Measurements from ENCODE around the gene MAP4K4.

MAP4K4 gene

DNA sequence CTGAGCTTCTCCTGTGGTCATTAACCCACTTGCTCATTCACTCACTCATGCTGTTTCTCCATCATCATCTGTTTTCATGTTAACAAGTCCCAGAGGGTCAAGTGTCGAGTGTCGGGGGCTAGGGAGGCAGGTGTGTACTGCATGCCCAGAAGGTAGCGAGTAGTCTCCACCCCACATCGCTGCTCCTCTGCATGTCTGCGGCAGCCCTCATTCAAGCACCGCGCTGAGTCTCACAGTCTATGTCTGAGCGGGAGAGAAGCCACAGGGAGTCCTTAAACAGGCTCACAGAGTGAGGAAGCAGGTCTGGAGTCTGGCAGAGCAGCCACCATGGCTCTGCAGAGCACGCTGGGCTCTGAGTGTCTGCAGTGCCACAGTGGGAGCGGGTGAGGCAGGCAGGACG, 172.9 kb downstream of the MAP4K4 start:
- no peak for DNase-seq (ENCODE audit: low read depth, low spot score)

- no peak for DNase-seq (ENCODE audit: low read depth, low spot score)
Observed at GRCh38 chr2:101871480-101871879, 174.0 kb downstream of the MAP4K4 start.

GRCh38 chr2:101872480-101872879, 175.0 kb downstream of the MAP4K4 start:
- DNase-seq (ENCODE audit: low read depth, low spot score), result no peak

GRCh38 chr2:101873543-101873942, 176.0 kb downstream of the MAP4K4 start:
- no peak for DNase-seq (ENCODE audit: low read depth, low spot score)

GRCh38 chr2:101874069-101874468, 176.6 kb downstream of the MAP4K4 start:
- DNase-seq (ENCODE audit: low read depth, low spot score), result no peak

- DNase-seq (ENCODE audit: low read depth, low spot score), result no peak
Observed at GRCh38 chr2:101879466-101879865, 182.0 kb downstream of the MAP4K4 start.

GRCh38 chr2:101881131-101881530, 183.6 kb downstream of the MAP4K4 start:
- DNase-seq (ENCODE audit: low read depth, low spot score), result no peak

DNA sequence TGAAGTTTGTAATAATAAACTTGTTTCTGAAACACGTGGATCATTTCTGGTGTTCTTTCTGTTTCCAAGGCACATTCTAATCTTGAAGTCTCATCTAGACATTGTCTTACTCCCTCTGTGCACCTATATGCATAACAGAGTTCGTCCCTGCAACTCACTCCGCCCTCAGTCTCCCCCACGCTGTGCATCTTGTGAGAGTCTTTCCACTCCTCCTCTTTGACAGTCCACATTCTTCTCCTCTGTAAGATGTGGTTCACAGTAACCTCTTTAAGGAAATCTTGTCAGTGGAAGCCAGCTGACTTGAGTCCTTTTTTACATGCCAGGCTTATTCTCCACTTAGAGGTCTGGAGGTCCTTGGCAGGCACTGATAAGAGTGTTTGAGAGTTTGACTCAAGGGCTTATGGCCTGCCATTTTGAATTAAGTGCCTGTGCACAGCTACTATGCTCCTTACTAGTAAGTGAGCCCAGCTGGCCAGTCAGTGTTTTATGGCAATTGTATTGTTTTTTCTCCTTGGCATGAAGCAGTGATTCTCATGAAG, 185.3 kb downstream of the MAP4K4 start:
- DNase-seq (ENCODE audit: low read depth, low spot score), result no peak

DNA sequence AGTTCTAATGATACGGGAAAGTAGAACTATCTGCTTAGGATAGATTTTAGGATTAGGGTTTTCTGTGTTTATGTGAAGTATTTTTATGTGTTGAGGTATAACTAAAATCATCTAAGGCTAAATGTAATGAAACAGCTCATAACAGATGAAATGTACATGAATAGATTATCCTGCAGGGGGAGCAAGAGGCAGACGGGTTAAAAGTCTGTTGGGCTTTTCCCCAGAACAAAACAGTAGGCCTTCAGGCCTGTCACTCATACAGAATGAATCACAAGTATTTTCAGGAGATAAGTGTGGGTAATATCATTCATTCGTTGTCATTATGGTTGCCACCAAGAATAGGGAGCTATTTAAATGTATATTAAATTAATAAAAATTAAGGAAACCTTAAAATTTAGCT, 186.4 kb downstream of the MAP4K4 start:
- no peak for DNase-seq (ENCODE audit: low read depth, low spot score)

- DNase-seq (ENCODE audit: low read depth, low spot score), result no peak
Observed at GRCh38 chr2:101884423-101884822, 186.9 kb downstream of the MAP4K4 start.

DNA sequence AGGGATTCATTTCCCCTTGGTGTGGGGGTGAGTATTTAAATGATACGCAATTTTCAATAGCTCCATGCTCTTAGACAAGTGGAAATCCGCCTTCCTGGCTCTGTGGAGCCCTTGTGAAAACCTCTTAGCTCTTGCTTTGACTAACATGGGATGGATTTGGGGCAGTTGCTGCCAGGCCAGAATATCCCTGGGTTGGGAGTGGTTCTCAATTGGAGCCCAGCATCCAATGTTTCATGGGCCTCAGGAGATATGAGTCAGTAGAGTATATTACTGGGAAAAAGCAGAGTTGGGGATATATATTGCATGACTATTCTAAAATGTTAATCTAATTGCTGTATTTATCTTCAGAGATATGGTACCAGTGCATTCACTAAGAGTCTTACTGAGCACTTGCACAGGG, 189.8 kb downstream of the MAP4K4 start:
- no peak for DNase-seq (ENCODE audit: low read depth, low spot score)

DNA sequence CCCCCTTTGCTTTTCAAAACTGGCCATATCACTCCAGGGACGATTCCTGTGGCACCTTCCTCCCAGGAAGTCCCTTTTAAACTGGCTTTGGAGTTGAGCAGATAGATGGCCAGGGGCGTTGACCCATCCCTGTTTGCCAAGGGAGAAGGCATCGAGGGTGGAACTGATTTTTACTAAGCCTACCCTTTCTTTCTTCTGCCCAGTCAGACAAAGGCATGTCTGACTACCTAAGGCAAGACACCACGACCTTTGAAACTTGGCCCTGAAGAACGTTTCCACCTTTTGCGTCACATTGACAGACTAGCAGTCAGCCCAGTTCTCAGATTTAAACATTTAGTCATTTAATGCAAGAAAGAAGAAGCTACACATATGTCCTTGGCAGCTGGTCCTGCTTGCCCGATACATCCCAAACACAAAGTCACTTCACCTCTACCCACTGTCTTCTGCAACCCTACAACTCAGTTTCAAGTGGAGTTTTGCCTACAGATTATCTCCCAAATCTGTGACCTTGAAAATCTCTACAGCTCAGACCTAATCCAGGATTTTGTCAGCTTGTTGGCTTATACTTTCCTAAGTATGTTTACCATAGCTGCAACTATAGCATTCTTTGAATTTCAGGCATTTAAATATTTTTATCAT, 192.1 kb downstream of the MAP4K4 start:
- no peak for DNase-seq (ENCODE audit: low read depth, low spot score)

DNA sequence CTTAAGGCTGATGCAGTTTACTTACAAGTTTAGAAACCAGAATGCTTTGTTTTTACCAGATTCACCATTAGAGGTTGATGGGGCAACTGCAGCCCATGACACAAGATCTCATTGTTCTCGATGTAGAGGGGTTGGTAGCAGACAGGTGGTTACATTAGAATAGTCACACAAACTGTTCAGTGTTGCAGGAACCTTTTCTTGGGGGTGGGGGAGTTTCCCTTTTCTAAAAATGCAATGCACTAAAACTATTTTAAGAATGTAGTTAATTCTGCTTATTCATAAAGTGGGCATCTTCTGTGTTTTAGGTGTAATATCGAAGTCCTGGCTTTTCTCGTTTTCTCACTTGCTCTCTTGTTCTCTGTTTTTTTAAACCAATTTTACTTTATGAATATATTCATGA, 194.9 kb downstream of the MAP4K4 start:
- DNase-seq (ENCODE audit: low read depth, low spot score), result no peak

DNA sequence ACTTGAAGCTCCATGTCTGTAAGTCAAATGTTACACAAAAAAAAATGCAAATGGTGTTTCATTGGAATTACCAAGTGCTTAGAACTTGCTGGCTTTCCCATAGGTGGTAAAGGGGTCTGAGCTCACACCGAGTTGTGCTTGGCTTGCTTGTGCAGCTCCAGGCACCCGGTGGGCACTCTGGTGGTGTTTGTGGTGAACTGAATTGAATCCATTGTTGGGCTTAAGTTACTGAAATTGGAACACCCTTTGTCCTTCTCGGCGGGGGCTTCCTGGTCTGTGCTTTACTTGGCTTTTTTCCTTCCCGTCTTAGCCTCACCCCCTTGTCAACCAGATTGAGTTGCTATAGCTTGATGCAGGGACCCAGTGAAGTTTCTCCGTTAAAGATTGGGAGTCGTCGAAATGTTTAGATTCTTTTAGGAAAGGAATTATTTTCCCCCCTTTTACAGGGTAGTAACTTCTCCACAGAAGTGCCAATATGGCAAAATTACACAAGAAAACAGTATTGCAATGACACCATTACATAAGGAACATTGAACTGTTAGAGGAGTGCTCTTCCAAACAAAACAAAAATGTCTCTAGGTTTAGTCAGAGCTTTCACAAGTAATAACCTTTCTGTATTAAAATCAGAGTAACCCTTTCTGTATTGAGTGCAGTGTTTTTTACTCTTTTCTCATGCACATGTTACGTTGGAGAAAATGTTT, 196.3 kb downstream of the MAP4K4 start:
- no peak for DNase-seq (ENCODE audit: low read depth, low spot score)

GRCh38 chr2:101895039-101895438, 197.5 kb downstream of the MAP4K4 start:
- no peak for DNase-seq (ENCODE audit: low read depth, low spot score)

DNA sequence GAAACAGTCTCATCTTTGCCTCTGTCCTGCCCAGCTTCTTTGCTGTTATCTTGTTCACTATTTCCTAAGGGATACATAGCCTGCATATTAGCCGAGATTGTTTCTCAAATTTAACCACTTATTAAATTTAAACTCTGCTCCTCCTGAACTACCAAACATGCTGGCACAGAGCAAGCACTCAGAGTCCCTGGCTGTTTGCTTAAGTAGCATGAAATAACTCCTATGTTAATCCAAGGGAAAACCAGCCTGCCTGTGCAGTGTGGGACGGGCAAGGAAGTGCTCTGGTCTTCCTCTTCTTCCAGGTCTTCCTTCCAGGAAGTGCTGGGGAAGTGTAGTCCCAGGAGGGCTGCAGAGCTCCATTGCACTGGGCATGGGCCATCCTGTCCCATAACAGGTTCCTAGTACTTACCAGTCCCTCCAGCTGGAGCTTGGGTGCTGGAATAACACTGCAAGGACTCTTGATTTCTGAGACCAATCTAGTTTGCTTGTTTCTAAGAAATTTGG, 198.4 kb downstream of the MAP4K4 start:
- no peak for DNase-seq (ENCODE audit: low read depth, low spot score)

- no peak for DNase-seq (ENCODE audit: low read depth, low spot score)
Observed at GRCh38 chr2:101897301-101897700, 199.8 kb downstream of the MAP4K4 start.

- DNase-seq (ENCODE audit: low read depth, low spot score), result no peak
Observed at GRCh38 chr2:101899265-101899664, 201.8 kb downstream of the MAP4K4 start.

GRCh38 chr2:101899871-101900270, 202.4 kb downstream of the MAP4K4 start:
- no peak for DNase-seq (ENCODE audit: low read depth, low spot score)

DNA sequence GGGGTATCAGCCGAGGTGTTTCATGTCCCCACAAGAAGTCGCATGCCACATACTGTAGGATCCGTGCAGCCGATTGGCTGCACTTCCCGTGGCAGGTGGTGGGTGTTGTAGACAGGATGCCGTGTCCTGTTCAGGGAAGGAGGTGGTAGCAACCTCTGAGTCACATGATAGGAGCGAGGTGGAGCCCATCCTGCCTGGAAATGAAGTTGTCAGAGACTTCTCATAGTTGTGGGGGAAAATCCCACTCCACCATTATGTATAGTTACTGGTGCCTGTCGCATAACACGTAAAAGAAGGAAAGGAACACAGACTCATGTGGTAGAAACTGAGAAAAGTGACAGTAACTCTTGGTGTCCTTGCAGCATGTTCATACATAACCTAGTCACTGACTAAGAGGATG, 202.9 kb downstream of the MAP4K4 start:
- DNase-seq (ENCODE audit: low read depth, low spot score), result no peak

DNA sequence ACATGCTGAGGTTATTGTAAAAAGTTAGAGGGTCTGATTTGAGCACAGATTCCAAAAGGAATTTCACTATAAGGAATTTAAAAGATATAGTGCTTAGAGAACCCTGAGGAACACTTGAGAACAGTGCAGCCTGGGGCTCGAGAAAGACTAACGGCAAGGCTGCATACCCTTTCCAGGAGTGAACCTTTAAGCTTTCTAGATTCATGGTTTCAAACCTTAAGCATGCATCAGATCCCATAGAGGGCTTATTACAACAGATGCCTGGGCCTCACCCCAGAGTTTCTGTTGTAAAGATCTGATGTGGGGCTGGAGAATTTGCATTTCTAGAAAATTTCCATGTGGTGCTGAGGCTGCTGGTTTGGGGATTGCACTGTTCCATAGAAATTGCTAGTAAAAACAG, 203.7 kb downstream of the MAP4K4 start:
- no peak for DNase-seq (ENCODE audit: low read depth, low spot score)

- no peak for DNase-seq (ENCODE audit: low read depth, low spot score)
Observed at GRCh38 chr2:101902169-101902568, 204.7 kb downstream of the MAP4K4 start.

- DNase-seq (ENCODE audit: low read depth, low spot score), result no peak
Observed at GRCh38 chr2:101904916-101905315, 207.4 kb downstream of the MAP4K4 start.
